Esophagus squamous epithelium (tissue), 4 donors: ENCODE results near the gene TMEM95.

Experiments used
- CTCF ChIP-seq, 6 experiments: fragments of 450-650 bp in 4 of 6; fragments of 200-600 bp in 2 of 6; sonication (generic) in 2 of 6; IDR thresholded peaks; one replicate each; pipeline ENCODE4 v1.5.1; 2016 to 2019; ENCODE audit warnings: antibody characterized with exemption in 6 of 6, mild to moderate bottlenecking in 4 of 6, moderate library complexity in 4 of 6
- POLR2A ChIP-seq, 4 donors: fragments of 450-650 bp; IDR thresholded peaks; one replicate each; pipeline ENCODE4 v1.6.1; 2017; ENCODE audit warnings: antibody characterized with exemption in 4 of 4, mild to moderate bottlenecking in 4 of 4, moderate library complexity in 3 of 4

- TF ChIP-seq CTCF (IDR thresholded peaks at IDR 0.05) (no peak), POLR2A (IDR thresholded peaks at IDR 0.05) (no peak)
These were observed 28.4 kb downstream of the TMEM95 start for GRCh38 chr17:7383371-7383741.
